HG02610 (cell line): ENCODE results near the gene CT47C1.

Experiments
- ATAC-seq: cut with Tn5 transposase; IDR thresholded peaks from one replicate; pipeline ENCODE4 v1.9.1; 2021; ENCODE audit warnings: mild to moderate bottlenecking, moderate library complexity; ENCODE audit not compliant: unreplicated experiment

Gene CT47C1

GRCh38 chrX:119073200-119073905 lies 560 bp downstream of the CT47C1 start:
- no peak for ATAC-seq

- no peak for ATAC-seq
Observed at GRCh38 chrX:119073911-119074310, 1.1 kb downstream of the CT47C1 start.

- no peak for ATAC-seq
Observed at GRCh38 chrX:119075270-119076025, 2.7 kb downstream of the CT47C1 start.

GRCh38 chrX:119082278-119082677 lies 9.5 kb downstream of the CT47C1 start:
- no peak for ATAC-seq

GRCh38 chrX:119084766-119085165 lies 12.0 kb downstream of the CT47C1 start:
- no peak for ATAC-seq

- ATAC-seq: no peak
Observed at GRCh38 chrX:119087121-119087520, 14.3 kb downstream of the CT47C1 start.

- ATAC-seq: no peak
Observed at GRCh38 chrX:119089619-119090018, 16.8 kb downstream of the CT47C1 start.

GRCh38 chrX:119090627-119091026 lies 17.8 kb downstream of the CT47C1 start:
- no peak for ATAC-seq

- no peak for ATAC-seq
Observed at GRCh38 chrX:119093991-119094735, 21.4 kb downstream of the CT47C1 start.

GRCh38 chrX:119094819-119095218 lies 22.0 kb downstream of the CT47C1 start:
- no peak for ATAC-seq

- ATAC-seq: no peak
Observed at GRCh38 chrX:119095936-119096335, 23.1 kb downstream of the CT47C1 start.

GRCh38 chrX:119101168-119101567 lies 28.4 kb downstream of the CT47C1 start:
- no peak for ATAC-seq

- no peak for ATAC-seq
Observed at GRCh38 chrX:119105826-119106225, 33.0 kb downstream of the CT47C1 start.

- ATAC-seq: no peak
Observed at GRCh38 chrX:119107206-119107605, 34.4 kb downstream of the CT47C1 start.

- peak; percentile 77 for ATAC-seq
Observed at GRCh38 chrX:119118780-119119395, 46.1 kb downstream of the CT47C1 start.

GRCh38 chrX:119121341-119121740 lies 48.5 kb downstream of the CT47C1 start:
- no peak for ATAC-seq
